ENCODE results near the gene TDRD10. TPM values are rescaled to one million over a fixed set of nuclear protein-coding genes. Genes with fewer than 3 reads are reported as not detected.

The TDRD10 gene
- total RNA-seq, 1 donor from 2014 or later: 0.44 TPM

DNA sequence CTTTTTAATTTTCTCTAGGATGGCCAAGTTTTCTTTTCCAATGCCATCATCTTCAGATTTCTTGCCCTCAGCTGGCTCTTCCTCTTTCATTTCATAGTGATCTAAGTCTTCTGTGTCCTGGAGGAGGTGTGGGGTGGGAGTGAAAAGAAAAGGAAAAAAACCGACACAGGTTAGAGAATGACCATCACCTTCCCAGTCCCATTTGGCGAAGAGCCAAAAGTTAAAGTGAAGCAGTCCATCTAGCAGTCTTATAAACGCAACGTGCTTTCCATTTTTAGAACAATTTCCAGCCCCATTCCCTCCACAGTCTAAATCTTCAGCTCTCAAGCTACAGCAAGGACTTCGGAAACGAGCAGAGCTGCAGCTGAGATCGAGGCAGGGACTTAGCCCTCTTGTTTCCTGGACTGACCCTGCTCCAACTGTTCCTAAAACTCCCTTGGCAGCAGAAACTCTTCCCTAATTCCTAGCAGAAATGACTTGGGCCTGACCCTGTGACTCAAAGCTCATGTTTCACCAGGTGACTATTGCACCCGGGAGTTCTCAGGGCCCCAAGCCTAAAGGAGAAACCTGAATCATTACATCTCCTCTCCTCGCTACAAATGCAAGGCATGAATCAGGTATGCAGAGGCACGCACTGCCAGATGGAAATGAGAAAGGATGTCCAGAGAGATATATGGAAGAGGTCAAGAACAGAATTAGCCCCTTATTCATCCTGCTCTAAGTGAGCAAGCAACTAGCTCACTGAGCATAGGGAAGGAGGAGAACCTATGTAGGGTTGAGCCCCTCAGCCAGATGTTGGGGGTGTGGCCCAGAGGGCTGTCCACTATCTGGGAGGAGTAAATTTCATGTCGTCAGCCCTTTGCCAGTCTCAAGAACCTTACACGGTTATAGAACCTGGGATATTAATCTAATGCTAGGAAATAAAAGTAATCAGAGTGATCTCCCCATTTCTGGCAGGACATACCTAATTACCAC lies 51.3 kb downstream of the TDRD10 start:
- ATAC-seq: peak; percentile 18

DNA sequence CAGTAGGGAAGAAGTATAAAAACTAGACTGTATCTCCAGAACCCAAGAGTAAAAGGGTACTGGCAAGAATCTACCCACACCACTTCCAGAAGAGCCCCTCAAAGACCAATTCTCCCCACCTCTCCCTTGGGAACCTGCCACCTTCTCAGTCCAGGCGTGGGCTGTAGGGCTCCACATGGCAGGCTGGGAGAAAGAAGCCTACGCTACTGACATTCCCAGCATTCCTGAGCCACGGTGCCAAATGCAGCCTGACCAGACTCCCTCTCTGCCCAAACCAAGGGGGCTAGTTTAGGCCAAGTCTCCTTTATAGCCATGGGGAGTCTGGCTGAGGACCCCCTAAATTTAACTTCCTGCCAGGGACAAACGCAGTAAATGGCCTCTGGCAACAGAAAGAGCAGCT lies 54.4 kb downstream of the TDRD10 start:
- ATAC-seq: no peak

DNA sequence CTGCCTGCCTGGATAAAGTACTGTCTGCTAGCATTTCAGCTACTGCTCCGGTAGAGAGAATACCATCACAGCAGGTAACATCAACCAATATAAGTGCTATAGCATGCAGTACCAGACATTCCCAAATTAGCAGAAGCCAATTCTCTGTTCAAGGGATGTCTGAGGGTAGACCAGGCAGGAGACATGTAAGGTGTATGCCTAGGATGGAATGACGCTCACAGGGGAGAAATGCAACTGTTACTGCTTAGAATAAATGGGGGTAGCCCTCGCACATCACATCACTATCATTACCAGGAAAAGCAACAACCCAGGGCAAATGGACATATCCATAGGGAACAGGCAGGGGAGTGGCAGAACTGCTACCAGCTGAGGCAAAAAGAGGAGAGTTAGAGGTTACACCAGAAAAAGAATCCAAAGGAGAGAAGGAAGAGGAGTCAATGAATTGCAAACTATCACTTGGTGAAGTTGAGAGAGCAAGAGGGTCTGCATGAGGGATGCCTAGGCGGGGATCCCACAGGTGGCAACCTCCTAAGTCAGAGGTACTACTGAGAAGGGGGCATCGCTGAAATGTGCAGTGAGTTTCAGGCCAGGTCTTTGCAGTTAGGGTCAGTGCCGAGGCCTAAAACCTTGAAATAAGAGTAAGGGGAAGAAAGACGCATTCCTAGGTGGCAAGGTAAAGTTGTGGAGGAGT lies 55.4 kb downstream of the TDRD10 start:
- ATAC-seq: no peak

DNA sequence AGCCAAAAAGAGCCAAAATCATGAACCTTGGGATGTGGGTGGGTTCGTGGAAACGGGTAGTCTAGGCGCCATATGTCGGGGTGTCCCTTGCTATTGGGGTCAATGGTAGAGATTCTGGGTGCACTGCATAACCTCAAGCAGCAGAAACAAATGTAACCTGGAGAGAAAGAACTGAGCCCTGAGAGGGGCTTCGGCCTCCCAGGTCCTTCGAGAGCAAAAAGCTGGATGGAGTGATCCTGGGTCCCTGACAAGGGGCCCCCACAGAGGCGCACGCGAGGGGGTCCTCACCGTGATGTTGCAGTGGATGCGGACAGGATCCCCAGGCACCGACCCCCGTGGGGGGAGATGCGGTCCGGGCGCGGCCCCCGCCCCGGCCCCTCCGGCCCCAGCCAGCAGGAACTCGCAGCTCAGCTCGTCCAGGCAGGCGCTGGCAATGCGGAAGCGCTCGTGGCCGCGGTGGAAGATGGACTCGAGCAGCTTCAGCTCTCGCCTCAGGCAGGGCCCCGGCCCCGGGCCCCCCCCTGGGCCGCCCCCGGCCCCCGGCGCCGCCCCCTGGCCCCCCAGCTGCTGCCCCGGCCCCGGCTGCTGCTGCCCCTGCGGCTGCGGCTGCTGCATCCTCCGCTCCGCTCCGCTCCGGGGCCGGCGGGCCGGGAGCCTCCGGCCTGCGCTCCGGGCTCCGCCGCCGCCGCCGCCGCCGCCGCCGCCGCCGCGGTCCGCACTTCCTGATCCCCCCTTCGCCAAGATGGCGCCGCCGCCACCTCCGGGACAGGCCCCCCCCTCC lies 56.1 kb downstream of the TDRD10 start, which contains the start of gene UBE2Q1:
TSS of gene UBE2Q1 (minus strand) at position 724 of the 781 bp plus-strand sequence. CDS start at position 615, 109 bp downstream.
- ATAC-seq: peak; percentile 3

DNA sequence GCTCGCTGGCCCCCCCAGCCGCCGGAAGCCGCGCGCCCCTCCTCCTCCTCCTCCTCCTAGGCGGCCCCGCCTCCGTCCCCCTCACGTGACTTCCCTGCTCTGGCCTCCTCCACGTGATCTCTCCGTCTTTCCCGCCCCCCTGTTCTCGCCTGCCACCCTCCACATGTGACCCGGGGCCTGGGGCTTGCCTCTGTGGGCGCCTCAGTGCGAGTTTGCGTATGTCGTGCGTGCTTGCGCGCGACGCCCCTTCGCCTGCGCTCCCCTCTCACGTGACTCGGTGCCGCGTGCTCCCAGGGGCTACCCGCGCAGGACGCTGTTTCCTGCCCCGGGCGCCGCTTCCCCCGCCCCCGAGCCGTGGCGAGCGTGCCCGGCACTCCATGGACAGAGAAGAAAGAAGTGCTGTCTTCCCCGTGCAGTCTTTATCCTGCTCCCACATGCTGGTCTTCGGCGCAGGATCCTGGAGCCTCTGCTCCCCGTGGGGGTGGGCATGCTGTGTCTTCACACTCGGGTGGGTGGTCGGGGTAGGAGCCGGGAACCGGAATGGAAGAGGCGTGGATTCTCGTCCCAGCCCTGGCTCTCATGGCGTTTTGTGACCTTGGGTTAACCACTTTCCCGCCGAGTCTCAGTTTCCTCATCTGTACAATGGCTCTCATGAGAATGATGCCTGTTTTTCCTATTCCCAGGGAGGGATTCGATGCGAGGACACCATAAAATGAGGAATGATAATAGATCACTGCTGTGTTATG lies 56.9 kb downstream of the TDRD10 start:
- peak; percentile 96 for ATAC-seq

DNA sequence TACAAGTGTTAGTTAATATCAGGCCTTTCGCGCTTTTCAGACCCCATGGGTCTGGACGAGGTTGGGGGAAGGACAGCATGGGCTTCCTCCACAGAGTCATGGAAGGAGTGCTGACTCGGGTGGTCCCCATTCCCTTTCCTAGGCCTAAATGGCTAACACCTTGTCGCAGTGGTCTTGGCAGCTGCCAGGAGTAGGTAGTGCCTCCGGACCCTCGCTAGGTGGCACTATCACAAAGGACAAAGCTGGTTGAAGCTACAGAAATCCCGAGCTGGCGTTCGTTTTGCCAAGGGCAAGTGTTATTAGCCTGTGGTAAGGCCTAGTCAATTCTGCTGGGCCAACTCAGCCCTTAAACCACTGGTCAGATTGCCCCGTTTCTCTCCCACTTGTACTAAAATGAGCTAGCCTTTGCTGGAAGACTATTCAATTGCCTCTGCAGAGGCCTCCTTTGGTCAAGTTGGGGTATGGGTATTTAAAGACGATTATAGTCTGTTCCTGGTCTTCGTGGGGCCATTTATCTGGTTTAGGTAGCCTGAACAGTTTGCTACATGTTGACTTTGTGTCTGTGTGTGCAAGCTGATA lies 57.5 kb downstream of the TDRD10 start:
- peak; percentile 69 for ATAC-seq

DNA sequence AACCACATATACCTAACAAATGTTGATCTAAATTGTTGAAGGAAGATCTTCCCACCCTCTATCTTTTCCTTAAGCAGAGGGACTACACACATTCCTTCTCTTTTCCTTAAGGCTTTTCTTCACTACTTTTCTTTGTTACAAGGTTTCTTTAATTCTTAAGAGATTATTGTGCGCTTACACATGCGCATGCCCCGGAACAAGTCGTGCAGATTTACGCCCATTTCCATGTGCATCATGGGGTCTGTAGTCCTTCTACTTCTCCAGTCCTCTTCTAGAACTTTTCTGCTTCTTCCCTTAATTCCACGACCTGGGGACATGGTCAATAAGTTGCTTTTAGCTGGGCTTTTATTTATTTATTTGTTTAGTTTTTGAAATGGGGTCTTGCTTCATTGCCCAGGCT lies 63.9 kb downstream of the TDRD10 start:
- ATAC-seq: no peak

DNA sequence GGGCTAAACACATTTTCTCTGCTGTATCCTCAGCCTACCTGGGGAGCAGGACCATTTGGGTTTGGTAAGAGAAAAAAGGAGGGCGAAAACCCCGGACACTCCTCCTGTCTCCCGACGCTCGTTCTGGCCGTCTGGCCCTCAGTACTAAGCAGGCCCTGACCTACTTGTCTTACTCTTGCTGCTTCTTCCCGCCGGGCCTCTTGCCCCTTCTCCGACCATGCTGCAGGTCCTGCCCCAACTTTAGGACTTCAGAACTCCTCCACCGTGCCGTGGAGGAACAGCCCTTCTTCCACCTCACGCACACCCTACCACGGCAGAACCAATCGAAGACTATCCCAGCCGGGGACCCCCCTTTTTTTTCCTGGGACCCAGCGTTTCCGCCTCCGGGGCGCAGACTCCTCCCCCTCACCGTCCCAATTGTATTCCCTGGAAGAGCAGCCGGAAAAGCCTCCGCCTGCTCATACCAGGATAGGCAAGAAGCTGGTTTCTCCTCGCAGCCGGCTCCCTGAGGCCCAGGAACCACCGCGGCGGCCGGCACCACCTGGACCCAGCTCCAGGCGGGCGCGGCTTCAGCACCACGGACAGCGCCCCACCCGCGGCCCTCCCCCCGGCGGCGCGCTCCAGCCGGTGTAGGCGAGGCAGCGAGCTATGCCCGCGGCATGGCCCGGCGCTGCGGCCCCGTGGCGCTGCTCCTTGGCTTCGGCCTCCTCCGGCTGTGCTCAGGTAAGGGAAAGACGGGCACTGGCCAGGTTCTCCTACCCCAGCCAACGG lies 65.6 kb downstream of the TDRD10 start, which contains the start of gene CHRNB2:
TSS of gene CHRNB2 (plus strand) at position 393 of the 771 bp plus-strand sequence. CDS start at position 660, 267 bp downstream.
- ATAC-seq: peak; percentile 91

DNA sequence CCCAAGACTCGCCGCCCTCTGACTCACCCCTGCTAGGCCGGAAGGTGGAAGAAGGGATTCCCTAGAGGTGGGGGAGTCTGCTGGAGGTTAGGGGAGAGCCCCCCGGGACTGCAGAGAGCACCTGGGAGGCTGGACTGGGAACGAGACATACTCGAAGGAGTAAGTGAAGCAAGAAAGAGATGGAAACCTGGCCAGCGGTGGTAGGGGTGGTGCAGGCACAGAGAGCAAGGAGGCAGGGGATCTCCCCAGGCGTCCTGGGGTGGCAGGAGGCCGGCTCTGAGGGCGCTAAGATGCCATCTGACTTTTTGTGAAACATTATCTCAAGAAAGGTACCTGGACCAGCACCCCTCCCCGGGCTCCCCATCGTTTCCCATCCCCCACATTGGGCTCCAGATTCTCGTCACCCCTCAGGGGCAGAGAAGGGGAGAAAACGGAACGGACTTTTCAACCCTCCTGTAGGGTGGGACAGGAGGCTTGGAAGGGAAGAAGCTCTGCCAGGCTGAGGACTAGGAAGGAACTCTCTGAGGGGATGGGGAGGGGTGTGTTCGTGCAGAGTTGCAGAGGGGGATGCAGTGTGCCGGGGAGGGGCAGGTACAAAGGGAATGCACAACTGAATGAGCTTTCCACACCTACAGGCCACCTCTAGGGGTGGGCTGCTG lies 66.3 kb downstream of the TDRD10 start:
- no peak for ATAC-seq

DNA sequence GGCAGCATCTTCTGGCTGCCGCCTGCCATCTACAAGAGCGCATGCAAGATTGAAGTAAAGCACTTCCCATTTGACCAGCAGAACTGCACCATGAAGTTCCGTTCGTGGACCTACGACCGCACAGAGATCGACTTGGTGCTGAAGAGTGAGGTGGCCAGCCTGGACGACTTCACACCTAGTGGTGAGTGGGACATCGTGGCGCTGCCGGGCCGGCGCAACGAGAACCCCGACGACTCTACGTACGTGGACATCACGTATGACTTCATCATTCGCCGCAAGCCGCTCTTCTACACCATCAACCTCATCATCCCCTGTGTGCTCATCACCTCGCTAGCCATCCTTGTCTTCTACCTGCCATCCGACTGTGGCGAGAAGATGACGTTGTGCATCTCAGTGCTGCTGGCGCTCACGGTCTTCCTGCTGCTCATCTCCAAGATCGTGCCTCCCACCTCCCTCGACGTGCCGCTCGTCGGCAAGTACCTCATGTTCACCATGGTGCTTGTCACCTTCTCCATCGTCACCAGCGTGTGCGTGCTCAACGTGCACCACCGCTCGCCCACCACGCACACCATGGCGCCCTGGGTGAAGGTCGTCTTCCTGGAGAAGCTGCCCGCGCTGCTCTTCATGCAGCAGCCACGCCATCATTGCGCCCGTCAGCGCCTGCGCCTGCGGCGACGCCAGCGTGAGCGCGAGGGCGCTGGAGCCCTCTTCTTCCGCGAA lies 69.4 kb downstream of the TDRD10 start:
- ATAC-seq: no peak

DNA sequence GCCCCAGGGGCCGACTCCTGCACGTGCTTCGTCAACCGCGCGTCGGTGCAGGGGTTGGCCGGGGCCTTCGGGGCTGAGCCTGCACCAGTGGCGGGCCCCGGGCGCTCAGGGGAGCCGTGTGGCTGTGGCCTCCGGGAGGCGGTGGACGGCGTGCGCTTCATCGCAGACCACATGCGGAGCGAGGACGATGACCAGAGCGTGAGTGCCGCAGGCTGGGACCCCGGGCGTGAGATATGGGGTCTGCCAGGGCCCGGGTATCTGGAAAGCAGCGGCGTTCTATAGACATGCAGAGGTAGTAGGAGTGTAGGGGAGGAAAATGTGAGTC lies 69.9 kb downstream of the TDRD10 start:
- no peak for ATAC-seq

DNA sequence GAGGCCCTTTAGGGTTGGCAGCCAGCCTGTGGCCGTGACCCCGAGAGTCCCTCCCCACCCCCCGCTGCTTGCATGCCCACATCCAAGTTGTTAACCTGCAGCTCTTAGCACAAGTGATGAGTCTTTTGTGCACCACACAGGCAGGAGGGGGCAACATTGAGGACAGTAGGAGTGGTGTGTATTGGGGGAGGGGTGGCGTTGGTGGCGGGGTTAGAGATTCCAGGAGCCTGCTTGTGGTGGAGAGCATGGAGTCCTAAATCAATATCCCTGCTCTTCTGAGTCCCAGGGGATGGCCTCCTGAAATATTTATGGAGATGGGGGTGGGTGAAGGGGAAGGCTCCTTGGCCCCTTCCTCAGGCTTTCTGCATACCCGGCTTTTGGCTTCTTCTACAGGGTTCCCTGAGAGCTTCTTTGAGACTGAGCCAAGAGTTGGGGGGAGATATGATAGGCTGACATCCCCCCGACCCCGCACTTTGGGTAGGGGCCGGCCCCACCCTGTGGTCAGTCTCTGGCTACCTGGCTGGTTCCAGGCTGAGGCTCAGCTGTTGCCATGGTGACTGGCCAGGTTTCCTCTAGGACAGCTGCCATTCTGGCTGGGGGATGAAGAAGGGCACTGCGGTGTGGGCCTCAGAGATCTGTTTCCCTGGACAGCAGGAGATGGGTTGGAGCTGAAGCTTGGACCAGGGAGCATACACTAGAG lies 70.6 kb downstream of the TDRD10 start:
- ATAC-seq: no peak

DNA sequence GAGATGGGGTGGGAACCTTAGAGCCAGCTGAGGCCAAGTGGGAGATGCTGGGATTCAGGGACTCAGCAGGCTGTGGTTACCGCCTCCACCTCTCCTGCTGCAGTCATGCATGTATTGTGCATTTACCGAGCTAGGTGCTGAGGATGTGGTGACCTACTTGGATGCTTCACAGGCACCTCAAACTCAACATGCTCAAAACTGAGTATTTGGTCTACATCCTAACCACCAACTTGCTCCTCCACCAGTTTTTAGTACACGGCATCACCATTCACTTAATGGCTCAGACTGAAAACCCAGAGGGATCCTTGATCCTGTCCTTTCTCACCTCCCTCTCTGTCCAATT lies 71.1 kb downstream of the TDRD10 start:
- ATAC-seq: no peak

DNA sequence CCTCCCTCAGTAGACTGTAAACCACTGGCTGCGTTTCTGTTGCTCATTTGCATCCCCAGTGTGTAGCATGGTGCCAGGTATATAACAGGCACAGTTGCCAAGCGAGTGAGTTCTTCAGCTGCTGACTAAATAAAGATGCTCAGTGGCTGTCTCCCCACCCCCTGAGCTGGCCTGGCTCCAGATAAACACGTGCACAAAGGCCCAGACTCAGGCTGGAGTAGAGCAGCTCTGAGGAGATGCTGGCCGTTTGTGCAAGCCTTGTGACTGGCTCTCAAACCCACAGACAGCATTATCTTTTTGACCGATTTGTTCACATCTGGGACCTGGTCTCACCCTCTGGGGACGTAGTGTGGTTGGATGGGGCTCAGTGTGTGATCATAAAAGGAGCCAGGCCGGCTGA lies 72.7 kb downstream of the TDRD10 start:
- ATAC-seq: no peak

DNA sequence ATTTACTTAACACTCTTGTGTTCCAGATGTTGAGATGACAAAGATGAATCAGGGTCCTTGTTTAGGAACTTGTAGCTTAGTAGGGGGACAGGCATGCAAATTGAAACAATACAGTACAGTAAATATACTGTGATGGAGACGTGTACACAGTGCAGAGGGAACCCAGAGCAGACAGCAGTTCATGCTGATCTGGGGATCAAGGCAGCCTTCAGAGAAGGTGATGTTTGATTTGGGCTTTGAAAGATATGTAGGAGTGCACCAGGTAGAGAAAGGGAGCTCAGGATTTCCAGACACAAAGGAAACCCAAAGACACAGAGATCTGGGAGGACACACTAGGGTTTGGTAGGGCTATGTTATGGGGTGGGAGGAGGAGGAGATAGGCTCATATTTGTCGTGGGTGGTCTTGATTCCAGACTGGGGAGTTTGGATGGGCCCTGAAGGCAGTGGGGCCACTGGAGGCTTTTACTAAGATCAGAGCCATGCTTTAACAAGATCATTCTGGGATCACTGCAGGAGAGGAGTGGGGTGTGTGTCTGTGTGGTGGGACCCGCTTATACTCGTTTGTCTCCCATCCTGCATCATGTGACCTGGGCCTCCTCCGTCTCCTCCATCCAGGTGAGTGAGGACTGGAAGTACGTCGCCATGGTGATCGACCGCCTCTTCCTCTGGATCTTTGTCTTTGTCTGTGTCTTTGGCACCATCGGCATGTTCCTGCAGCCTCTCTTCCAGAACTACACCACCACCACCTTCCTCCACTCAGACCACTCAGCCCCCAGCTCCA lies 73.3 kb downstream of the TDRD10 start:
- ATAC-seq: no peak

DNA sequence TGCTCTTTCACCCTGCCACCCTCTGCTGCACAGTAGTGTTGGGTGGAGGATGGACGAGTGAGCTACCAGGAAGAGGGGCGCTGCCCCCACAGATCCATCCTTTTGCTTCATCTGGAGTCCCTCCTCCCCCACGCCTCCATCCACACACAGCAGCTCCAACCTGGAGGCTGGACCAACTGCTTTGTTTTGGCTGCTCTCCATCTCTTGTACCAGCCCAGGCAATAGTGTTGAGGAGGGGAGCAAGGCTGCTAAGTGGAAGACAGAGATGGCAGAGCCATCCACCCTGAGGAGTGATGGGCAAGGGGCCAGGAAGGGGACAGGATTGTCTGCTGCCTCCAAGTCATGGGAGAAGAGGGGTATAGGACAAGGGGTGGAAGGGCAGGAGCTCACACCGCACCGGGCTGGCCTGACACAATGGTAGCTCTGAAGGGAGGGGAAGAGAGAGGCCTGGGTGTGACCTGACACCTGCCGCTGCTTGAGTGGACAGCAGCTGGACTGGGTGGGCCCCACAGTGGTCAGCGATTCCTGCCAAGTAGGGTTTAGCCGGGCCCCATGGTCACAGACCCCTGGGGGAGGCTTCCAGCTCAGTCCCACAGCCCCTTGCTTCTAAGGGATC lies 74.0 kb downstream of the TDRD10 start:
- ATAC-seq: peak; percentile 21

DNA sequence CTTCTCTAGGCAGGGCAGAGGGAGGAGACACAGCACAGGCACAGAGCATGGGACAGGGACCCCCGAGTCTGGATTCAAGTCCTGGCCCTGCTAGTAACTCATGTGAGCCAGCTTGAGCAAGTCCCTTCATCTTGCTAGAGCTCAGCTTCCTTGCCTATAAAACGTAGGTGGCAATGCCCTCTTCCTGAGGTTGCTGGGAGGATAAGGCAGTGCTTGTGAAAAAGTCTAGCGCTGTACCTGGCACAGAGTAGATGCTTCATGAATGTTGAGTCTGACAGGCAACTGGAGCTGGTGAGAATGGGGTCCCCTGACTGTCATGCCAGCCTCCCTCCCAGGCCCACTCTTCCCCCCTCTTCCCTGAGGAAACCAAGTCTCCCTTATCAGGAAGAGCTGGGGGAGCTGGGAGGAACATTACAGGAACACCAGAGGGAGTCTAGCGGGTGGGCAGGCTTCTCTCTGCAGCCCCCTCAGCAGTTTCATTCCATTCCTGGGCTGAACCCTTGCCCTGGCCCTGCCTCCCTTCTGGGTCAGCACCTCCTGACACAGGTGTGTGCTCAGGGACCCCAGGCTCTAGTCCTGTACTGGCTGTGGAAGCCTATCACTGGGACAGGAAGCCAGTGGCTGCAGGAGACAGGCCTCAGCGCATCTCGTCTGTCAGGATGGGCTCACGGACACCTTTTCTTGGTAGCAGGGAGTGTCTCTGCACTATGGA lies 75.5 kb downstream of the TDRD10 start:
- peak; percentile 7 for ATAC-seq
